Measurements from ENCODE around the gene EIF4EBP3. TPM values are rescaled to one million over a fixed set of nuclear protein-coding genes. Genes with fewer than 3 reads are reported as not detected.
A peak's percentile ranks its signal among the peaks of the same experiment; 100 is the strongest.

Gene EIF4EBP3
- total RNA-seq, 1 donor from 2014 or later: 38.1 TPM

- no peaks in the 10 kb centered on the region for H3K9me3 ChIP-seq
- TF ChIP-seq POLR2AphosphoS5 (IDR thresholded peaks at IDR 0.05; ENCODE audit: insufficient read depth in 1 of 2, low read depth in 1 of 2) (peak; percentile 98 to 99), CTCF (IDR thresholded peaks at IDR 0.05) (no peak), POLR2A (IDR thresholded peaks at IDR 0.05) (peak in 1 of 2 donors; percentile 67)
- H3K27ac ChIP-seq: peak within 1 kb of the TSS; percentile 94
- H3K36me3 ChIP-seq: peaks cover 0 to 29% of the 10 kb centered on the region in 2 donors
- H3K4me3 ChIP-seq: peak within 1 kb of the TSS; percentile 82 to 89
- H3K4me1 ChIP-seq: peaks cover 55% of the 10 kb centered on the region
- H3K27me3 ChIP-seq: no peaks in the 10 kb centered on the region
- intact Hi-C loops (cut with DNase I): loop anchor here (10.0 kb wide), 1 partner anchor 70 kb away; the partner anchor contains the start of genes CD14 and TMCO6
- peak in 1 of 2 donors; percentile 100 for DNase-seq (ENCODE audit: extremely low spot score in 2 of 2)
Observed at GRCh38 chr5:140564196-140565023, 16.9 kb downstream of the EIF4EBP3 start, which contains the start of the genes APBB3 and SLC35A4. TSS of gene APBB3 (minus strand) at chr5:140564598. CDS start at chr5:140564245, 353 bp downstream. TSS of gene SLC35A4 (plus strand) at chr5:140564828. CDS start at chr5:140567170, 2,342 bp downstream.

GRCh38 chr5:140565024-140565779 lies 17.7 kb downstream of the EIF4EBP3 start:
- peaks cover 55% of the 10 kb centered on the region for H3K4me1 ChIP-seq

GRCh38 chr5:140565780-140566095 lies 18.3 kb downstream of the EIF4EBP3 start:
- DNase-seq (ENCODE audit: extremely low spot score in 2 of 2): no peak
- H3K4me3 ChIP-seq: peak overlapping the region; percentile 82 to 89
- H3K27ac ChIP-seq: peak overlapping the region; percentile 94
- no peaks in the 10 kb centered on the region for H3K27me3 ChIP-seq
- intact Hi-C loops (cut with DNase I): loop anchor here (10.0 kb wide), 1 partner anchor 69 kb away; the partner anchor contains the start of genes CD14 and TMCO6
- peaks cover 55% of the 10 kb centered on the region for H3K4me1 ChIP-seq
- peaks cover 0 to 23% of the 10 kb centered on the region in 2 donors for H3K36me3 ChIP-seq
- H3K9me3 ChIP-seq: no peaks in the 10 kb centered on the region
- TF ChIP-seq POLR2AphosphoS5 (IDR thresholded peaks at IDR 0.05; ENCODE audit: insufficient read depth in 1 of 2, low read depth in 1 of 2): no peak
- TF ChIP-seq POLR2A (IDR thresholded peaks at IDR 0.05): no peak
- no peak for TF ChIP-seq CTCF (IDR thresholded peaks at IDR 0.05)

More at GRCh38 chr5:140565024-140565779, 17.7 kb downstream of the EIF4EBP3 start:
- no peaks in the 10 kb centered on the region for H3K9me3 ChIP-seq
- intact Hi-C loops (cut with DNase I): loop anchor here (10.0 kb wide), 1 partner anchor 70 kb away; the partner anchor contains the start of genes CD14 and TMCO6
- H3K4me3 ChIP-seq: peak overlapping the region; percentile 82 to 89
- no peak for TF ChIP-seq POLR2AphosphoS5 (IDR thresholded peaks at IDR 0.05; ENCODE audit: insufficient read depth in 1 of 2, low read depth in 1 of 2)
- TF ChIP-seq POLR2A (IDR thresholded peaks at IDR 0.05): no peak
- no peak for TF ChIP-seq CTCF (IDR thresholded peaks at IDR 0.05)
- peaks cover 0 to 29% of the 10 kb centered on the region in 2 donors for H3K36me3 ChIP-seq
- H3K27me3 ChIP-seq: no peaks in the 10 kb centered on the region
- H3K27ac ChIP-seq: peak overlapping the region; percentile 94
- DNase-seq (ENCODE audit: extremely low spot score in 2 of 2): no peak

GRCh38 chr5:140566665-140567064 lies 19.2 kb downstream of the EIF4EBP3 start:
- TF ChIP-seq CTCF (IDR thresholded peaks at IDR 0.05): no peak
- TF ChIP-seq POLR2AphosphoS5 (IDR thresholded peaks at IDR 0.05; ENCODE audit: insufficient read depth in 1 of 2, low read depth in 1 of 2): no peak
- no peak for TF ChIP-seq POLR2A (IDR thresholded peaks at IDR 0.05)
- Histone ChIP-seq H3K36me3 (peaks cover 0 to 20% of the 10 kb centered on the region in 2 donors), H3K4me3 (no peak overlapping the region), H3K27me3 (no peaks in the 10 kb centered on the region), H3K9me3 (no peaks in the 10 kb centered on the region), H3K27ac (no peak overlapping the region), H3K4me1 (peaks cover 55% of the 10 kb centered on the region)
- DNase-seq (ENCODE audit: extremely low spot score in 2 of 2): no peak
- intact Hi-C loops (cut with DNase I): loop anchor here (10.0 kb wide), 1 partner anchor 68 kb away; the partner anchor contains the start of genes CD14 and TMCO6

Measured in vagina (tissue), 2 donors.